ENCODE data around the gene SDHAF3. TPM values are rescaled to one million over a fixed set of nuclear protein-coding genes. Genes with fewer than 3 reads are reported as not detected.

The SDHAF3 gene
- 2.1 and 2.9 TPM in 2 replicates for total RNA-seq

GRCh38 chr7:97117372-97118188 is at the start of gene SDHAF3:
SDHAF3 (plus strand) TSS chr7:97117698; CDS start chr7:97117724, 26 bp downstream.

Other genes with a start within 250 kb of the SDHAF3 start
- not detected in 2 replicates for gene DLX6, start 112.1 kb upstream of the SDHAF3 start, total RNA-seq
- gene DLX5, start 92.9 kb upstream of the SDHAF3 start, total RNA-seq = not detected in 2 replicates

Data from bladder microvascular endothelial cell (primary cell).